ENCODE measurements around the gene DNAI4. TPM values are rescaled to one million over a fixed set of nuclear protein-coding genes. Genes with fewer than 3 reads are reported as not detected.

The DNAI4 gene
- total RNA-seq, 1 donor, result 8.2 TPM

- Histone ChIP-seq H3K27me3 (ENCODE audit: insufficient read depth, low read length) (no peaks in the 10 kb centered on the region), H3K4me3 (ENCODE audit: low read length) (no peak overlapping the region), H3K4me1 (ENCODE audit: insufficient read depth, low read length) (no peaks in the 10 kb centered on the region), H3K9me3 (ENCODE audit: low read depth, low read length) (no peaks in the 10 kb centered on the region)
Measured at GRCh38 chr1:66774438-66774837, 150.2 kb downstream of the DNAI4 start.

- H3K27me3 ChIP-seq (ENCODE audit: insufficient read depth, low read length), result no peaks in the 10 kb centered on the region
Measured at GRCh38 chr1:66773227-66773626, 151.4 kb downstream of the DNAI4 start.

GRCh38 chr1:66770694-66771093, 154.0 kb downstream of the DNAI4 start:
- H3K4me3 ChIP-seq (ENCODE audit: low read length), result no peak overlapping the region
- H3K27me3 ChIP-seq (ENCODE audit: insufficient read depth, low read length), result no peaks in the 10 kb centered on the region
- H3K9me3 ChIP-seq (ENCODE audit: low read depth, low read length), result no peaks in the 10 kb centered on the region
- H3K4me1 ChIP-seq (ENCODE audit: insufficient read depth, low read length), result no peaks in the 10 kb centered on the region

More at GRCh38 chr1:66773227-66773626, 151.4 kb downstream of the DNAI4 start:
- Histone ChIP-seq H3K4me3 (ENCODE audit: low read length) (no peak overlapping the region), H3K9me3 (ENCODE audit: low read depth, low read length) (no peaks in the 10 kb centered on the region), H3K4me1 (ENCODE audit: insufficient read depth, low read length) (no peaks in the 10 kb centered on the region)

GRCh38 chr1:66770240-66770639, 154.4 kb downstream of the DNAI4 start:
- Histone ChIP-seq H3K4me1 (ENCODE audit: insufficient read depth, low read length) (no peaks in the 10 kb centered on the region), H3K4me3 (ENCODE audit: low read length) (no peak overlapping the region), H3K9me3 (ENCODE audit: low read depth, low read length) (no peaks in the 10 kb centered on the region), H3K27me3 (ENCODE audit: insufficient read depth, low read length) (no peaks in the 10 kb centered on the region)

- no peak overlapping the region for H3K4me3 ChIP-seq (ENCODE audit: low read length)
- no peaks in the 10 kb centered on the region for H3K4me1 ChIP-seq (ENCODE audit: insufficient read depth, low read length)
- H3K27me3 ChIP-seq (ENCODE audit: insufficient read depth, low read length), result no peaks in the 10 kb centered on the region
Measured at GRCh38 chr1:66769512-66770229, 155.0 kb downstream of the DNAI4 start.

GRCh38 chr1:66768965-66769364, 155.7 kb downstream of the DNAI4 start:
- H3K4me1 ChIP-seq (ENCODE audit: insufficient read depth, low read length), result no peaks in the 10 kb centered on the region
- no peaks in the 10 kb centered on the region for H3K9me3 ChIP-seq (ENCODE audit: low read depth, low read length)
- no peak overlapping the region for H3K4me3 ChIP-seq (ENCODE audit: low read length)
- H3K27me3 ChIP-seq (ENCODE audit: insufficient read depth, low read length), result no peaks in the 10 kb centered on the region

More at GRCh38 chr1:66769512-66770229, 155.0 kb downstream of the DNAI4 start:
- H3K9me3 ChIP-seq (ENCODE audit: low read depth, low read length), result no peaks in the 10 kb centered on the region

- no peaks in the 10 kb centered on the region for H3K4me1 ChIP-seq (ENCODE audit: insufficient read depth, low read length)
Measured at GRCh38 chr1:66767626-66768025, 157.0 kb downstream of the DNAI4 start.

GRCh38 chr1:66764994-66765578, 159.6 kb downstream of the DNAI4 start:
- Histone ChIP-seq H3K4me3 (ENCODE audit: low read length) (no peak overlapping the region), H3K9me3 (ENCODE audit: low read depth, low read length) (no peaks in the 10 kb centered on the region)

More at GRCh38 chr1:66767626-66768025, 157.0 kb downstream of the DNAI4 start:
- no peaks in the 10 kb centered on the region for H3K9me3 ChIP-seq (ENCODE audit: low read depth, low read length)
- H3K4me3 ChIP-seq (ENCODE audit: low read length), result no peak overlapping the region
- H3K27me3 ChIP-seq (ENCODE audit: insufficient read depth, low read length), result no peaks in the 10 kb centered on the region

More at GRCh38 chr1:66764994-66765578, 159.6 kb downstream of the DNAI4 start:
- no peaks in the 10 kb centered on the region for H3K27me3 ChIP-seq (ENCODE audit: insufficient read depth, low read length)
- H3K4me1 ChIP-seq (ENCODE audit: insufficient read depth, low read length), result peaks cover 9% of the 10 kb centered on the region

Other genes with a start within 250 kb of the DNAI4 start
- 0.10 TPM for gene DYNLT5, start 172.4 kb downstream of the DNAI4 start, total RNA-seq
- gene INSL5, start 123.6 kb downstream of the DNAI4 start, total RNA-seq, result not detected
- 120 TPM for gene MIER1, start 134 bp upstream of the DNAI4 start, total RNA-seq
- gene SLC35D1, start 129.3 kb upstream of the DNAI4 start, total RNA-seq, result 13.6 TPM
- gene C1orf141, start 210.1 kb upstream of the DNAI4 start, total RNA-seq, result under 0.01 TPM
- 0.10 TPM for gene IL23R, start 241.6 kb upstream of the DNAI4 start, total RNA-seq